NCI-H2227 (cell line): ENCODE results near the gene CDH12.
"Not testable (repeated sequence)": the region's sequence is repeated elsewhere in the genome, so short reads cannot be mapped to it uniquely, and the experiment has no call there.

Experiments used
- DNase-seq: peaks from one replicate; lab custom pipeline; 2025; ENCODE audit not compliant: unreplicated experiment; lab: John Stamatoyannopoulos, UW

Gene CDH12

DNA sequence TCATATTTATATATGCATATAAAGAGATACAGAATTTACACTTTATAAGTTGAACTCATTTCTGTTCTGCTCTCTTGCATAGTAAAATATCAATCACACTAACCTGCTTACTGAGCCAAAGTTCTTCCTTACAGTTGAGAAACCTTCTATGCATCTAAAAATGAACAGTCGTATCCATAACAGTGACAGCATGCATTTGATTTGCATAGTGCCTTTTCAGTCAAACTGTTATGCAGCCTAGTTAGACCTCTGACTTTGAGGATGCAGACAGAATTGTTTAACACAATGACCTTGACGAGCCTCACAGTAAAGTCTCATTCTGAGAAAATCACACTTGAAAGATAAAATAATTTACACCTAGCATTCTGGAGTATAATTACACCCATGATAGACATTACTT is 683.9 kb downstream of the CDH12 start:
- not testable (repeated sequence) for DNase-seq

DNA sequence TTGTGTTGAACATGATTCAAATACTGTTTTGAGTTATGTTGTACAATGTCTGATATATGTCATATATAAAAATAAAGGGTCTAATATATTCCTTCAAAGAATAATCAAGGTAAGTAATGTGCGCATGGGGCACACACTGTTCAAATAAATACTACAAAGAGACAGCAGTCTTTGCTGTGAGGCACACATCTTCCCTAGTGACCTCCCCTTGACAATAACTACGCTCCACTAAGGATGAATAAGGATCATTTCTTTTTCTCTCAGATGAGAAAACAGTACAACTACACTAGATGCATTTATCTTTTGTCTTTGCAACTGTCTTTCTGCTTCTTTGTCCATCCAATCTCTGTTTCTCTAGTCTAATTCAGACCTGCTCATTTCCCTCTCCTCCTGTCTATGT is 684.4 kb downstream of the CDH12 start:
- DNase-seq = not testable (repeated sequence)

DNA sequence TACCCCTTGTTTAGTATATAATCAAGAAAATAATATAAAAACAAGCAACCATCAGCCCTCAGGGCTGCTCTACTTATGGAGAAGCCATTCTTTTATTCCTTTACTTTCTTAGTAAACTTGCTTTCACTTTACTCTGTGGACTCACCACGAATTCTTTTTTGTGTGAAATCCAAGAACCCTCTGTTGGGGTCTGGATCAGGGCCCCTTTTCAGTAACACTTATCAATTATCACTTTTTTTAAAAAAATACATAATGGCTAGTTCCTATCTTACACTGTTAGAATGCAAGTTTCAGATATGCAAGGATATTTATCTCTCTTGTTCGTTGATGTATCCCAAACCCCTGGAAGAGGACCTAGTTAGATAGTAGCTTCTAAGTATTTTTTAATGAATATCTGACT is 687.2 kb downstream of the CDH12 start:
- DNase-seq = not testable (repeated sequence)

DNA sequence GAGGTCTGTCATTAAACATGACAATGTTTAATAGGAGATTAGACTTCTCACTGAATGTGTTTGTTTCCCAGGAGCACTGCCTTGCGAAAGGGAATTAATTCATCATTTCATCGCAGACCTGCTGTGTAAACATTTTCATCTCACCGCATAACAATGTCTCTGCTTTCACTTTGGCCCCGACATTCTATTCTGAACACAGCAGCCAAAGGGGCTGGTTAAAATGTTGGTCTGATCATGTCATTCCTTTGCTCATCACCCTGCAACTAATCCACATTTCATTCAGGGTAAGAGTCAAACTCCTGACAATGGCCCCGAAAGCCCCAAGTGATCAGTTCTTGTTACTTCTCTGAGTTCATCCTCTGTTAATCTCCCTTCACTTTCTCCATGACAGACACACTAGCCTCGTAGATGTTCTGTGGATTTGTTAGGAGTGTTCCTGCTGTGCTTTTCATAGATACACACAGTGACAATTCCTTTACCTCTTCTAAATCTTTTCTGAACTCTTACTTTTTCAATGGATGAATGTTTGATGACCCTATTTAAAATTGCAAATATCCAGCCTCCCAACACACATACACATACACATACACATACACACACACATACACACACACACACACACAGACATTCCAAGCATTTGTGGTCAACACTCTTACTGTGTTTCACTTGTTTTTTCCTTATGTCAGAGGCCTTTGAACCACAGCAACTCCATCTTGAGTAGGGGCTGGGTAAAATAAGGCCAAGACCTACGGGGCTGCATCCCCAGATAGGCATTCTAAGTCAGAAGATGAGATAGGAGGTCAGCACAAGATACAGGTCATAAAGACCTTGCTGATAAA is 688.0 kb downstream of the CDH12 start:
- DNase-seq = not testable (repeated sequence)

DNA sequence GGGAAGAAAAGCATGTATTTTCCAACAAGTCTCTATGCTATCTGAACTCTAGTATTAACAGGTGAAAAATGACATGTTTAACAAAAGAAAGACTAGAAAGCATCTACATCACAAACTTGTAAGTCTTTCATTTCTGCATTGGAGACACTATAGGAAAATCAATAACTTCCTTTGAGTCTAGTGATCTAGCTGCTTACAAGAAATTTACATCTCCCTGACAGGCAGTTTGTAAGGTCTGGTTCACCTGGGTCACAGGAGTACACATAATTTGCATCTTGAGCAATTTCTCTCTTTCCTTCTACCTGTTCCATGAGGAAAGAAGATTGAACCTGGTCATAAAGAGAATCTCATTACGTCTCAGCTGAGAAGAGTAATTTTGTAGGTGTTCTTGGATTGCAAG is 696.2 kb downstream of the CDH12 start:
- DNase-seq = not testable (repeated sequence)

DNA sequence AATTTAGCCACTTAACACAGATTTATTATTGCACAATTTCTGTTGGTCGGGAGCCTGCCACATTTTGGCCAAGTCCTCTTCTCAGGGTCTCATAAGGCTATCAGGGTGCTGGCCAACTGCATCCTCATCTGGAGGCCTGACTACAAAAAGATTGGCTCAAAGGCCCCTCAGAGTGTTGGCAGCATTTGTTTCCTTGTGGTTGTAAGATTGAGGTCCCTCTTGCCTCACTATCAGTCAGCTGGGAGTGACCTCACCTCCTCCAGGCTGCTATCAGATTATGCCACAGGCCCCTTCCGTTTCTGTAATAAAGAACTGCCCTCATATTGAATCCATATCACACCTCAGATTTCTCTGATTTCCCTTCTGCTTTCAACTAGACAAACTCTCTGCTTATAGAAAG is 698.4 kb downstream of the CDH12 start:
- DNase-seq = not testable (repeated sequence)

DNA sequence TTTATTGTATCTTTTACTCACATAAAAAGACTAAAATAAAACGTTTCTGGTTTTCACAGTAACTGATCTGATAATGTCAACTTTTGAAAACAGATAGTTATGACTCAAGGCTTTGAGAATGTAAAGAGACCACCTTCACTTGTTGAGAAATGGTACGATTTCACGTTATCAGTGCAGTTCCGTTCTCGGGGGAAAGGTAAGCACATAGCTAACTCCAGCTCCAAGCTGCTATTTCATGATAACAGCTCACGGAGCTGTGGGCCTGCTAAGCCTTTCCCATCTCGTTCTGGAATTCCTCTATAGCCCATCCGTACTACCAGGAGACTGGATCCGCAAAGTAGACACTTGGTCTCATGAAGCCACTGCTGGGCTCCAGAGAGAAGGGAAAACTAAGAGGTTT is 701.3 kb downstream of the CDH12 start:
- not testable (repeated sequence) for DNase-seq

DNA sequence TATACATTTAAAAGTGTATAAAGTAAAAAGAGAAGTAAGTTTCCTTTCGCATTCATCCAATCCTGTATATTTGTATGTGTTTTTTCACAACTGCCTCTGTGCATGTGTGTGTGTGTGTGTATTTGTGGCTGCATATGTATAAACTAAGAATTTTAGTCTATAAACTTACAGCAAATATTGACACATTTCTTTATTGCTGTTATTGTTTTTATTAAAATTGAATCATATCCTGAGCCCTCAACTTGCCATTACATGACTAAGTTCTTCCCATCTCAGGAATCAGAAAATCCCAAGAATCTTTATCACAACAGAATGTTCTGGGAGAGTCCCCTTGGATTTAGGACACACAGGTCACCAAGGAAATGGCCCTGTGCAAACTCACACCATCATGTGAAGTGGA is 712.7 kb downstream of the CDH12 start:
- DNase-seq = not testable (repeated sequence)

DNA sequence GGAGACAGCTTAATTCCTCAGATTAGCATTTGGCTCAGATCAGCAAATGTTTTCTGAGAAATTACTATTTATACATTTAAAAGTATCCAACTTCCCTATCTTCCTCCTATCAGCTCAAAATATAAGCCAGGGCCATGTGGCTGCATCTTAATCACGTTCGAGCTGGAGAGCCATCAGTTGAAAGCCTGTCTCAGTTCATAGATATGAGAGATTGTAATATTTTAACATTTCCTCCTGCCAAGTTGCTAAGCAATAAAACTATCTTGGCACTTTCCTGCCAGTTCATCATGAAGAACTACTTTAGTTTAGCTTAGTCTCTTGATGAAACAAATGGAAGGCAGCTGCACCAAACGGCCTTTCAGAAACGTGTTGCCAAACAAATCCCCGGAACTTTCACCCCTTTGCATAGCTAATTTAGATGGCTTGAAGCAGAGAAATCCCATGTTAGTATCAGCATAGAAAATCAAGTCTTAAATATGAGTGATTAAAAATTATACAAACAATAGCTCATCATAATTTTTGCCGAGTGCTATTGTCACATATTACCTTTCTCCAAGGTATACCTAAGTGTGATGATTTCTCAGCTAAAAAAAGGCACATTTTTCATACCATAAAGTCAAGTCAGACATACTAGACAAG is 713.4 kb downstream of the CDH12 start:
- DNase-seq = not testable (repeated sequence)

DNA sequence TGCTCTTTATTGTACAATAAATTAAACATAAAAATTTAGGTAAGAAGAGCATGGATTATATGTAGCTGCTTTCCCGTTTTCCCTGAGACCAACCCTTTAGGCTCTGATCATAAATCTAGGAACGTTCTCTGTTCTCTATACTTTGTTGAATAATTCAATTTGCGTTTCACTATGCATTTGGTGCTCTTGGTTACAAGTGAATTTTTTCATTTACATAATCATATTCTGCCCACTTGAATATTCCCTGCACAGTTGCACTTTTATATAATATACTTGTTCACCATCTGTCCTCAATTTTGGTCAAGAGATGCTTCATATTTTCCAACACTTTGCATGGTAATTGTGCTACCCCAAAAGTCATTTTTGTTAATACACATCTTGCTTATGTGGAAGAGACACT is 741.8 kb downstream of the CDH12 start:
- DNase-seq = no peak

DNA sequence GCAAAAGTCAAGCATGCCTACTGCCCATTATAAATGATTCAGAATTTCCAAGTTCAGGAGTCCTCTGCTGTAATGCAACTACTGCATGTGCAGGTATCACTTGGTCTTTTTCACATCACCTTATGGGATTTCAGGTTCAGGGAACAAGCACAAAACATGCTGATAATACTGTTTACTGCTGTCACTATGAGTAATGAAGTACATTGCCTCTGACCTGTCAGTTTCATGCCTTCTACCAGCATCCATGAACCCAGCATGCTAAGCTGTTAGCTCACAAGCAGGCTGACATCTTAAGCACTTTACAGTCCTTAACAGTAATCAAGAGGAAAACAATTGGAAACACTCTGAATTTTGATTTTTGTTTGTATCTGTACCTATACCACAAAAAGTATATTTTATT is 743.8 kb downstream of the CDH12 start:
- peak; percentile 14 for DNase-seq

DNA sequence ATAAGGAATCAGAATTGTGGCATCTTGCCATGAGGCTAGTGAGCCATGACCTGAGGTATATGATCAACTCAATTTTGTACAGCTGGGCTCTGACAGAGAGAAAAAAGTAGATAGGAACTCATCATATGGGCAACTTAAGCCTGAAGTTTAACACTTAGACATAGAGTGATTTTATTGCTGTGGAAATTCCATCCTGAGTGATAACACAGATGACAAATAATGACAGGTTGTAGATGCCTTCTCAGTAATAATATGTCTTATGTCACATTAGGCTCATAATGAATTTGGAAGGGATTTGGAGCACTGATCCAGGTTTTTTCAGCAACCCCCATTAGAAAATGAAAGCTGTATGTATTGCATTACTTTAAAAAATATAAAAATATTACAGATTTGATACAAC is 744.6 kb downstream of the CDH12 start:
- no peak for DNase-seq

DNA sequence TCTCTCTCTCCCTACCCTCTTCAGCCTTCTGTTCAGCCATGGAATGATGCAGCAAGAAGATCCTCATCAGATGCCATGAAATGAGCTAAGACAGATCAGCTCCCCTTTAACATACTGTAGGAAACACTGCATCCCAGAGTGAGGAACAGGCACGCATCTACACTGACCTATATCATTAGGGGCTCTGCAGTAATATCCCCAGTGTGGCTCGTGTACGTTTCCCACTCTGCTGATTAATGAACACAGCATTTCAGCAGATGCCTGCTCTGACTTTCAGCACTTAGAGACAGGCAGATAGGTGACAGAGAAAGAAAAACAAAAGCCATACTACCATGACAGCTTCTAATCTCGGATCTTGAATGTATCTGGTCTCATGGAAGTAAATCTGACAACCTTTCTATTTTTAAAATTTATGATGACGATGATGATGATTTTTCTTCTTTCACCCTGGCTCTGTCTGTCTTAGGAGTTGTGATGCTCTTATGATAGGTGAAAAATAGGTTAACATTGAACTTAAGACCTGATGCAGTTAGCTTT is 750.3 kb downstream of the CDH12 start:
- DNase-seq = no peak

DNA sequence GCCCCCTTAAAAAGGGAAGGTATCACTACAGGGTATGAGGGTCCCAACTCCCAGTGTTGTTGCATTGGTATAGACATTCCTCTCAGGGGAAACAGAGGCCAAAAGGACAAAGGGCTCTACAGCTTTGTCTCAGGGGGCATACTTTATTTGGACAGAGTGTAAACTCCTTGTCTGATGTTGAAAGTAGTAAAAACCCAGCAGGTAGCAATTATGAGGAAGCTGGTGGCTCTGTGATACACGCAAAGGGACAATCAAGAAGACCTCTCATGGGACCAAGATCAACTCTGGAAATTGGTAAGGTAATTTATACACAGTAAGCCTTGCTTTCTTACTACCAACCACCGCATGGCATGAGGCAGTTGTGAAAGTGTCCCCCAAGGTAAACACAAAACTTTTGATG is 764.6 kb downstream of the CDH12 start:
- no peak for DNase-seq

DNA sequence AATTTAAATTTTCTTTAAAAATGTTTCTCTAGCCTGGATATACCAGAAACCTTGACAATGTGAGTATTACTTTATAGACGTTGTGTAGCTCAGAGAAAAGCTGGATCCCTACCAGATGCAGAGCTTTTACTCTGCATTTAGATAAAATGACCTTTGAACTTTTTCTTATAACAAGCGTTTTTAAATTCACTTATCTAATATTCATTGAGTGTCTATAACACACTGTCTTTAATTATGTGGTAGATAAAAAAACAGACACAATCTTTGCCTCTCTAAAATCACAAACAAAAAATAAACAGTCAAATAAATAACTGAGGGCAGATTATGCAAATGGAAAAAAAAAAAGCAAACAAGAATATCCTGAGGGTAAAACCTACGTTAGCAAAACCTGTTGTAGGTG is 773.6 kb downstream of the CDH12 start:
- DNase-seq = no peak

DNA sequence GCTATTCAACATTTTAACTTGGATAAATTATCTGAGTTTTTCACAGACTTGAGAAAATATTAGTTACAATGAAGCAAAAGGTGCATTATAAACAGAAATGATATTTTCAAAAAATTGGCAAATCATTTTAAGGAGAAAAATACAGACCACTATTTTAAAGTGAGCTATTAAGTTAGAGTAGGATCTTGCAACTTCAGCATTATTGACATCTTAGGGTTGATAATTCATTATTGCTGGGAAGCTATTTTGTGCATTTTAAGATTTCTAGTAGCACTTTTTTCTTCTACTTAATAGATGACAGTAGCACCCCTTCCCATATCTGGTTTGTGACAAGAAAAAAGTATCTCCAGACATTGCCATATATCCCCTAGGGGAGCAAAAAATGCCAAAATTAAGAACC is 774.1 kb downstream of the CDH12 start:
- no peak for DNase-seq

DNA sequence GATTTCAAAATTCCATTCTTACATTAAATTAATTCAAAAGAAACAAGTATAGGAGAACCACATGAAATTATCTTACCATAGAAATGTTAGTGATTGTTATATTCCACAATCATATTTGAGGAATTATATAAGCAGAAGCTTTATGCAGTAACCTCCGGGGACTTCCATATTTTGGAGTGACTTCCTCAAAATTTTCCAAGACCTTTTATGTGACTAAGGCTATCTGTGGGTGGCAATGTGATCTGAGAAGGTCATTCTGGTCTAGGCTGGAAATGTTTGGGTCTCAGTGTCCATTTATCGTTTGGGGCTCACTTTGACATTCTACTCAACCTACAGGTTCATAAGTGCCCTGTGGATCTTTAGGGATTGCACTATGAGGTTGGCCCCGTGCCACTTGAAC is 776.6 kb downstream of the CDH12 start:
- no peak for DNase-seq

DNA sequence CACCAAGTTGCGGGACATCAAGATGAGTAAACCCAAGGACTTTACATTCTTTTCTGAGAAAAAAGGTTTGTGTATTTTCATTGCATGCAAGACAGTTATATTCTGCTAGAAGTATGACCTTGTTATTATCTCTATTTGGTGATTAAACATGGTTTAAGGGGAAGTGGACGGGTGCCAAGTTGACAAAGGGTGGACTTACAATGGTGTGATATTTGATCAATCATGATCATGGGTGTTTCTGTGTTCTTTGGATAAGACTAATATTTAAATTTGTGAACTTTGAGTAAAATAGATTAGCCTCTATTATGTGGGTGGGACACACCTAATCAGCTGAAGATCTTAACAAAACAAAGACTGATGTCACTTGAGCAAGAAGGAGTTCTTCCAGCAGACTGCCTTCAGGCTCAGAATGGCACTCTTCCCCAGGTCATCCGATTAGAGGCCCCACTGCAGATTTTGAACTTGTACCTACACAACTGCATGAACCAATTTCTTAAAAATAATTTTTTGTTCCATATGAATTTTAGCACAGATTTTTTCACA is 782.9 kb downstream of the CDH12 start:
- no peak for DNase-seq

DNA sequence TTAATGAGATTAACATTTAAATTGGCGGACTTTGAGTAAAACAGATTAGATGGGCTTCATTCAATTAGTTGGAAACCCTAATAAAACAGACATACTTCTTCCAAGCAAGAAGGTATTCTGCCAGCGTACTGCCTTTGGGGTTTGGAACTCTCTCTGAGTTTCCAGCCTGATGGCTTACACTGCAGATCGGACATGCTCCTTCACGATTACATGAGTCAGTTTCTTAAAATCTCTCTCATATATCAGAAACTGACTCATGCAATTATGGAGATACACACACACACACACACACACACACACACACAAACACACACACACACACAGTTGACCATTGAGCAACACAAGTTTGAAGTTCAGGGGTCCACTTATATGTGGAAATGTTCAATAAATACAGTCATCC is 789.4 kb downstream of the CDH12 start:
- no peak for DNase-seq

DNA sequence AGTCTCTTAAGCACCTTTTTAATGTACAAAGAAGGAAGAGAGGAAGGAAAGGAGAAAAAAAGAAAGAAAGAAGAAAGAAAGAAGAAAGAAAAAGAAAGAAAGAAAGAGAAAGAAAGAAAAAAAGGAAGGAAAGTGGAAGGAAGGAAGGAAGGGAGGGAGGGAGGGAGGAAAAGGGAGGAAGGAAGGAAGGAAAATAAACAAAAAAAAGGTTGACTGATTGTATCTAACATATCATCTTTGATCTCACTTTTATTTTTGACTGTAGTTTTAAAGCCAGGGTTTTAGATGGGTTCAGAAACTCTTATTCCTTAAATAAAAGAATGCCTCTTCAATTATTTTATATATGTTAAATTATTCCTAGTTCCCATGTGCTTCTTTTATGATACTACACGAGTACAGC is 794.5 kb downstream of the CDH12 start:
- DNase-seq = no peak

DNA sequence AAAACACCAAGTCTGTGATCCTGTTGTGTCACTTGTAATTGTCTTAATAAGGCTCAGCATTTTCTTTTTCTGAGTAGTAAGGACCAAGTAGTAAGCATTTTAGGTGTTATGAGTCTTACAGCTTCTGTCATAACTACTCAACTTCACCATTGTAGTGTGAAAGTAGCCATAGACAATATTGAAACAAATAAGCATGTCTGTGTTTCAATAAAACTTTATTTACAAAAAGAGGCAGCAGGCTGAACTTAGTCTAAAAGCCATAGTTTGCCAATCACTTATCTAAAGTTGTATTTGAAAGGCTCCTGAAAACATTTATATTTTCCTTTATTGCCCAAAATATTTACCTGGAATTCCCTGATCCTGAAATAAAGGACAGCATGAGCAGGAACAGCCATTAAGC is 796.1 kb downstream of the CDH12 start:
- DNase-seq = no peak

DNA sequence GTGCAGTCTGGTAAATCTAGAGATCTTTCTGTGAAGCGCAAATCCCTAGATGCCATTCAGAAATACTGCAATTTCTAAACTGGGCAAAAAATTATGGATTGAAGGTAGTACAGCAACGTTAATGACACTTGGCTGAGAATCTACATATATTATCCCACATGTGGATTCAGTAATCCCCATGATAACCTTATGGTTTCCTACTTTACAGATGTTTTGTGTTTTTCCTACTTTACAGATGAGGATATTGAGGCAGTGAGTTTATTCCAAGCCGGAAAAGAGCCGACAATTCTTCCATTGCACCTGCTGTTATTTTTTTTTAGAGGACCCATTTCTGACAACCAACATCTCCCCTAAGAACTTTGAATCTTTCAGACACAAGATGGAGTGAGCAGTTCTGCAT is 796.5 kb downstream of the CDH12 start:
- DNase-seq = no peak
